Kidney epithelial cell (primary cell): Measurements from ENCODE around the gene OPCML. TPM values are rescaled to one million over a fixed set of nuclear protein-coding genes. Genes with fewer than 3 reads are reported as not detected.

Source experiments
- DNase-seq: peaks from one replicate; pipeline ENCODE4 v3.0.0-alpha.2; 2010; ENCODE audit warnings: low read depth
- H3K27me3 ChIP-seq: 2 replicates; pipeline ENCODE4 v1.6.0; 2011; ENCODE audit warnings: low read length; ENCODE audit not compliant: control insufficient read depth, insufficient read depth
- H3K36me3 ChIP-seq: 2 replicates; pipeline ENCODE4 v1.5.1; 2011; ENCODE audit warnings: low read length; ENCODE audit not compliant: control insufficient read depth, insufficient read depth
- H3K4me3 ChIP-seq: 2 replicates; pipeline ENCODE4 v1.5.1; 2011; ENCODE audit warnings: low read depth, mild to moderate bottlenecking, control low read depth, low read length
- total RNA-seq: library from RNA; depleted of rRNA; stranded (reverse); fragments of >200 nt; gene quantifications from 2 replicates; pipeline ENCODE4 v1.2.3, GENCODE V29; 2015
- TF ChIP-seq, protein P1 (sequence below): IDR thresholded peaks from 2 replicates; pipeline ENCODE4 v1.5.1; 2011; ENCODE audit warnings: mild to moderate bottlenecking, moderate library complexity, low read length, control low read depth, inconsistent platforms; ENCODE audit not compliant: insufficient read depth, poor library complexity, severe bottlenecking

The OPCML gene
- total RNA-seq, 1 donor from 2014 or later = under 0.01 TPM

- Histone ChIP-seq H3K27me3 (peaks cover 27% of the 10 kb centered on the region), H3K4me3 (no peak overlapping the region), H3K36me3 (no peaks in the 10 kb centered on the region)
- TF ChIP-seq, protein P1, sequence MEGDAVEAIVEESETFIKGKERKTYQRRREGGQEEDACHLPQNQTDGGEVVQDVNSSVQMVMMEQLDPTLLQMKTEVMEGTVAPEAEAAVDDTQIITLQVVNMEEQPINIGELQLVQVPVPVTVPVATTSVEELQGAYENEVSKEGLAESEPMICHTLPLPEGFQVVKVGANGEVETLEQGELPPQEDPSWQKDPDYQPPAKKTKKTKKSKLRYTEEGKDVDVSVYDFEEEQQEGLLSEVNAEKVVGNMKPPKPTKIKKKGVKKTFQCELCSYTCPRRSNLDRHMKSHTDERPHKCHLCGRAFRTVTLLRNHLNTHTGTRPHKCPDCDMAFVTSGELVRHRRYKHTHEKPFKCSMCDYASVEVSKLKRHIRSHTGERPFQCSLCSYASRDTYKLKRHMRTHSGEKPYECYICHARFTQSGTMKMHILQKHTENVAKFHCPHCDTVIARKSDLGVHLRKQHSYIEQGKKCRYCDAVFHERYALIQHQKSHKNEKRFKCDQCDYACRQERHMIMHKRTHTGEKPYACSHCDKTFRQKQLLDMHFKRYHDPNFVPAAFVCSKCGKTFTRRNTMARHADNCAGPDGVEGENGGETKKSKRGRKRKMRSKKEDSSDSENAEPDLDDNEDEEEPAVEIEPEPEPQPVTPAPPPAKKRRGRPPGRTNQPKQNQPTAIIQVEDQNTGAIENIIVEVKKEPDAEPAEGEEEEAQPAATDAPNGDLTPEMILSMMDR = no peak
- no peak for DNase-seq
Observed at GRCh38 chr11:132993991-132994502, 538.3 kb downstream of the OPCML start.

- no peak for DNase-seq
- no peak overlapping the region for H3K4me3 ChIP-seq
- TF ChIP-seq, protein P1 = peak; percentile 1
- peaks cover 27% of the 10 kb centered on the region for H3K27me3 ChIP-seq
- H3K36me3 ChIP-seq = no peaks in the 10 kb centered on the region
Observed at GRCh38 chr11:132992838-132993631, 539.3 kb downstream of the OPCML start.

GRCh38 chr11:132988411-132988810 lies 543.9 kb downstream of the OPCML start:
- DNase-seq = no peak
- no peaks in the 10 kb centered on the region for H3K36me3 ChIP-seq
- H3K4me3 ChIP-seq = no peak overlapping the region
- H3K27me3 ChIP-seq = peaks cover 9% of the 10 kb centered on the region
- TF ChIP-seq, protein P1 = no peak

GRCh38 chr11:132987936-132988335 lies 544.4 kb downstream of the OPCML start:
- Histone ChIP-seq H3K36me3 (no peaks in the 10 kb centered on the region), H3K4me3 (no peak overlapping the region), H3K27me3 (peaks cover 4% of the 10 kb centered on the region)
- TF ChIP-seq, protein P1 = no peak
- DNase-seq = peak; percentile 14

GRCh38 chr11:132983641-132983978 lies 548.7 kb downstream of the OPCML start:
- no peak for DNase-seq
- TF ChIP-seq, protein P1 = no peak
- Histone ChIP-seq H3K36me3 (no peaks in the 10 kb centered on the region), H3K4me3 (no peak overlapping the region), H3K27me3 (no peaks in the 10 kb centered on the region)
